Thoracic aorta (tissue), 2 donors: ENCODE data around the gene MAP3K2. TPM values are rescaled to one million over a fixed set of nuclear protein-coding genes. Genes with fewer than 3 reads are reported as not detected.
A peak's percentile ranks its signal among the peaks of the same experiment; 100 is the strongest.

Experiments used
- ATAC-seq: fragments of 150-250 bp; one replicate; pipeline ENCODE4 v1.8.0; 2017; ENCODE audit warnings: low read depth; ENCODE audit not compliant: insufficient number of reproducible peaks, low FRiP score
- DNase-seq: peaks from one replicate; pipeline ENCODE4 v3.0.0-alpha.2; 2020; ENCODE audit warnings: low spot score
- H3K27ac ChIP-seq, 2 donors: fragments of 200-600 bp; sonication (generic); 1 replicate in 1 of 2; 2 replicates in 1 of 2; pipeline ENCODE4 v1.5.1; 2016; ENCODE audit warnings: mild to moderate bottlenecking in 2 of 2, moderate library complexity in 2 of 2
- H3K27me3 ChIP-seq: fragments of 200-600 bp; sonication (generic); replicated peaks from 2 replicates; pipeline ENCODE4 v1.6.0; 2016; ENCODE audit warnings: mild to moderate bottlenecking; ENCODE audit not compliant: insufficient read depth
- H3K36me3 ChIP-seq: fragments of 200-600 bp; sonication (generic); one replicate; pipeline ENCODE4 v1.5.1; 2016
- H3K4me1 ChIP-seq, 2 donors: fragments of 200-600 bp; sonication (generic); 1 replicate in 1 of 2; 2 replicates in 1 of 2; pipeline versions ENCODE4 v1.5.1 to v1.6.0; 2016; ENCODE audit warnings: low read depth in 2 of 2, mild to moderate bottlenecking in 1 of 2; ENCODE audit not compliant: control insufficient read depth in 1 of 2
- H3K4me3 ChIP-seq: fragments of 200-600 bp; sonication (generic); 2 replicates; pipeline ENCODE4 v1.5.1; 2016; ENCODE audit warnings: mild to moderate bottlenecking
- H3K9me3 ChIP-seq: fragments of 200-600 bp; sonication (generic); 2 replicates; pipeline ENCODE4 v1.5.1; 2016
- total RNA-seq, 2 donors: library from RNA; depleted of rRNA; stranded (reverse); fragments of >200 nt; gene quantifications; one replicate each; pipeline versions ENCODE4 v1.1.0 to v1.2.3, GENCODE V29; 2016
- TF ChIP-seq, protein P1 (sequence below): fragments of 200-600 bp; sonication (generic); IDR thresholded peaks from one replicate; pipeline ENCODE4 v1.5.1; 2019; ENCODE audit warnings: antibody characterized with exemption

The MAP3K2 gene
- total RNA-seq, 2 donors from 2014 or later, result 67.9 to 107 TPM

DNA sequence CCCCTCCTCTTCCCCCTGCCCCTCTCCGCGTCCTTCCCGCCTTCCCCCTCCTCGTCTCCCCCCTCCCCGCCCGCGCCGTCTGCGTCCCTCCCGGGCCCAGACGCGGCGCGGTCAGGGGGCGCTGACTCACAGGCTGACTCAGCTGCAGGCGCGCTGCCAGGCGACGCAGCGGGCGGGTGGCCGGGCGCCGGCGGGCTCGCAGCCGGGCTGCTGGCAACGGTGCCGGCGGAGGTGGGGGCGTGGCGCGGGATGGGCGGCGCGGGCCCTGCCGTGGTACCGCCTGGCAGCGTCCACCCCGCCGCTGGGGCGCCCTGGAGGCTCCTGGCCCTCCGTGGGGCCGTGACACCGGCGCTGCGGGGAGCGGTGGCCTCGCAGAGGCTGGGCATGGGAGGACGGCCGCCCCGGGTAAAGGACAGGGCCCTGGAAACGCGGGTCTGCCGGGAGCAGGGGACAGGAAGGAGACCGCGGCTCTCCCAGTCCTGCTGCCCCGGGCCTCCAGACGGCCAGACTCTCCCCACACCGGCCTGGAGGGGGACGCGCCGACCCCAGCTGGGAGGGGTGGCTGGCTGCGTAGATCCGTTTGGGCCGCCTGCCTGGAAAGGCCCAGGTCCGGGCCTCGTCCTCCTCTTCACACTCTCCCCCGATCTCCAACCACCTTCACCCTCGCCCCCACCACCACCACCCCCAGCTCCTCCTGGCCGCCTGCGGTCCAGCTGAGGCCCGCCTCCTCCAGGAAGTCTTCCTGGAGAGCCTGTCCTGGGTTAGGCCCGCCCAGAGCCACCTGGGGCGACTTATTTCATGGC, 20.4 kb upstream of the MAP3K2 start:
- peak; percentile 84 for ATAC-seq
- Histone ChIP-seq H3K9me3 (no peaks in the 10 kb centered on the region), H3K27me3 (no peaks in the 10 kb centered on the region), H3K4me3 (peak overlapping the region; percentile 67), H3K4me1 (peaks cover 51 to 77% of the 10 kb centered on the region in 2 donors), H3K27ac (peak overlapping the region; percentile 81 to 85), H3K36me3 (no peaks in the 10 kb centered on the region)
- TF ChIP-seq, protein P1, sequence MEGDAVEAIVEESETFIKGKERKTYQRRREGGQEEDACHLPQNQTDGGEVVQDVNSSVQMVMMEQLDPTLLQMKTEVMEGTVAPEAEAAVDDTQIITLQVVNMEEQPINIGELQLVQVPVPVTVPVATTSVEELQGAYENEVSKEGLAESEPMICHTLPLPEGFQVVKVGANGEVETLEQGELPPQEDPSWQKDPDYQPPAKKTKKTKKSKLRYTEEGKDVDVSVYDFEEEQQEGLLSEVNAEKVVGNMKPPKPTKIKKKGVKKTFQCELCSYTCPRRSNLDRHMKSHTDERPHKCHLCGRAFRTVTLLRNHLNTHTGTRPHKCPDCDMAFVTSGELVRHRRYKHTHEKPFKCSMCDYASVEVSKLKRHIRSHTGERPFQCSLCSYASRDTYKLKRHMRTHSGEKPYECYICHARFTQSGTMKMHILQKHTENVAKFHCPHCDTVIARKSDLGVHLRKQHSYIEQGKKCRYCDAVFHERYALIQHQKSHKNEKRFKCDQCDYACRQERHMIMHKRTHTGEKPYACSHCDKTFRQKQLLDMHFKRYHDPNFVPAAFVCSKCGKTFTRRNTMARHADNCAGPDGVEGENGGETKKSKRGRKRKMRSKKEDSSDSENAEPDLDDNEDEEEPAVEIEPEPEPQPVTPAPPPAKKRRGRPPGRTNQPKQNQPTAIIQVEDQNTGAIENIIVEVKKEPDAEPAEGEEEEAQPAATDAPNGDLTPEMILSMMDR, result no peak
- peak; percentile 68 for DNase-seq

DNA sequence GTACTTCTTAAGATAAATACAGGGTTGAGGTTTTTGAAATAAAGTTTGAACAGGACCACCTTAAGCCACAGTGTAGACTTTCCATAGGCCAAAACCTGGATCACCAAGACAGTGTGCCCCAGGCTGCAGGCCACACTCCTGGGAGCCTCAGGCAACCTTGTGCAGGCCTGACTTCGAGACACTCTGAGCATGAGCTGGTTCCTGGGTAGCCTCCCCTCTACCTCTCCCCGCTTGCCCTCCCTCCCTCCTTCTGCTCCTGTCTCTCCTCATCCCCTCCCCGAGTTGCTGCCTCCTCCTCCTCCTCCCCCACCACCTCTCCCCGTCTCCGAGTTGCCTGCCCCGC, 19.9 kb upstream of the MAP3K2 start:
- no peaks in the 10 kb centered on the region for H3K36me3 ChIP-seq
- no peaks in the 10 kb centered on the region for H3K9me3 ChIP-seq
- TF ChIP-seq, protein P1, result no peak
- H3K27me3 ChIP-seq, result no peaks in the 10 kb centered on the region
- no peak for DNase-seq
- peak overlapping the region; percentile 76 to 85 for H3K27ac ChIP-seq
- peak; percentile 22 for ATAC-seq
- H3K4me1 ChIP-seq, result peaks cover 51 to 76% of the 10 kb centered on the region in 2 donors
- H3K4me3 ChIP-seq, result peak overlapping the region; percentile 41

DNA sequence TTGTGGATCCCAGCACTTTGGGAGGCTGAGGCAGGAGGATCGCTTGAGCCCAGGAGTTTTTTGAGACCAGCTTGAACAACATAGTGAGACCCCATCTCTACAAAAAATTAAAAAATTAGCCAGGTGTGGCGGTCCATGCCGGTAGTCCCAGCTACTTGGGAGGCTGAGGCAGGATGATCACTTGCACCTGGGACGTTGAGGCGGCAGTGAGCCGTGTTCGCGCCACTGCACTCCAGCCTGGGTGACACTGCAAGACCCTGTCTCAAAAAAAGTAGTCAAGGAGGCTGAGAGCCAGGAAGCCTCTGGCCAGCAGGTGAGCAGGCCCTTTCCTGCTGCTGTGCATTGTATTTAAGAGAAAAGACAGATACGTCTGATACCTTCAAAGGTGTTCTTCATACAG, 19.3 kb upstream of the MAP3K2 start:
- H3K9me3 ChIP-seq, result no peaks in the 10 kb centered on the region
- TF ChIP-seq, protein P1, result no peak
- DNase-seq (no peak), ATAC-seq (no peak)
- no peaks in the 10 kb centered on the region for H3K36me3 ChIP-seq
- H3K27me3 ChIP-seq, result no peaks in the 10 kb centered on the region
- no peak overlapping the region for H3K4me3 ChIP-seq
- peak overlapping the region; percentile 76 to 85 for H3K27ac ChIP-seq
- H3K4me1 ChIP-seq, result peaks cover 51 to 75% of the 10 kb centered on the region in 2 donors

DNA sequence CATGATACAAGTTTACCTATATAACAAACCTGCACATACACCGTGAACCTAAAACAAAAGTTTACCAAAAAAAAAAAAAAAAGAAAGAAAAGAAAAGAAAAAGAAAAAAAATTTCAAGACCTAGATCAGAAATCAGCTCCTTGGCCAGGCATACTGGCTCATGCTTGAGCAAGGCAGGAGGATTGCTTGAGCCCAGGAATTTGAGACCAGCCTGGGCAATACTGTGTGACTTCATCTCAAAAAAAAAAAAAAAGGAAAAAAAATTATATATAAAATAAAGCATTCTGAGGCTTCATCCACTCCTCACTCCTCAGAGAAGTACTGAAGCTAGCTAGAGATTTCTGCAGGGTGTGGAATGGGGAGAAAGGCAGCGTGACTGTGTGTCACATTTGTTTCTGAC, 18.7 kb upstream of the MAP3K2 start:
- DNase-seq (no peak), ATAC-seq (no peak)
- Histone ChIP-seq H3K27ac (peak overlapping the region; percentile 76 to 85), H3K9me3 (no peaks in the 10 kb centered on the region), H3K36me3 (no peaks in the 10 kb centered on the region), H3K27me3 (no peaks in the 10 kb centered on the region), H3K4me3 (no peak overlapping the region), H3K4me1 (peaks cover 46 to 70% of the 10 kb centered on the region in 2 donors)
- TF ChIP-seq, protein P1, result no peak

DNA sequence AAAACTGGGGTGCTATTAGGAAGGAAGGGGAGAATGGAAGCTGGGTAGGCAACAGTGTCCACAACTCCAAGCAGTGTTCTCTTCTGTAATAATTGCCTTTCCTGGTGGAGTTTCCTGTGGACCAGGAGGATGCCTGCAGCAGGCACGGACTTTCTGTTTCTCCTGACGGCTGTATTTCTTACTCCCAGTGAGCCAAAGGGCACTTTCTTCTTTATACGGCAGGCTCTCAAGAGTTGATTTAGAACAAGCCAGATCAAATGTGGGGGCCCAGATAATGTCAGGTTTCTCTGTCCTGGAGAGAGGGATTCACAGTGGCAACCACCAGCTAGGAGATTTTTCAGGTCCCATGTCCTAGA, 17.5 kb upstream of the MAP3K2 start:
- Histone ChIP-seq H3K4me3 (no peak overlapping the region), H3K4me1 (peaks cover 37 to 58% of the 10 kb centered on the region in 2 donors), H3K9me3 (no peaks in the 10 kb centered on the region), H3K27ac (peak overlapping the region; percentile 76 to 85), H3K36me3 (no peaks in the 10 kb centered on the region), H3K27me3 (no peaks in the 10 kb centered on the region)
- ATAC-seq (no peak), DNase-seq (no peak)
- TF ChIP-seq, protein P1, result no peak
